ENCODE measurements around the gene RALGPS1. TPM values are rescaled to one million over a fixed set of nuclear protein-coding genes. Genes with fewer than 3 reads are reported as not detected.

The RALGPS1 gene
- polyA plus RNA-seq, 3 donors: 0.60 to 4.6 (median 1.3) TPM

- no peak overlapping the region for H3K4me3 ChIP-seq (replicated peaks in 1 of 3; ENCODE audit: low read depth in 2 of 3, low read length in 3 of 3)
- H3K79me2 ChIP-seq (ENCODE audit: insufficient read depth, low read length): no peaks in the 10 kb centered on the region
- no peak overlapping the region for H2AFZ ChIP-seq (ENCODE audit: insufficient read depth, low read depth, low read length, poor library complexity, severe bottlenecking)
- H3K27ac Mint-ChIP-seq: peak overlapping the region in 1 of 7 donors; percentile 2
- H3K36me3 ChIP-seq (replicated peaks in 1 of 2; ENCODE audit: control insufficient read depth in 1 of 2, insufficient read depth in 2 of 2, low read length in 2 of 2): no peaks in the 10 kb centered on the region
- H3K4me3 Mint-ChIP-seq: no peak overlapping the region
- no peak overlapping the region for H3K9ac ChIP-seq (ENCODE audit: insufficient read depth, low read length, poor library complexity, severe bottlenecking)
- H3K27ac ChIP-seq (ENCODE audit: low read depth in 1 of 2, low read length in 2 of 2): no peak overlapping the region
- H3K4me2 ChIP-seq (replicated peaks; ENCODE audit: extremely low read depth, low read length, poor library complexity, severe bottlenecking): no peak overlapping the region
- H3K36me3 Mint-ChIP-seq: peaks cover 11 to 14% of the 10 kb centered on the region in 2 donors
- no peak for DNase-seq
- H3K27me3 ChIP-seq (ENCODE audit: control insufficient read depth in 2 of 2, insufficient read depth in 2 of 2, low read length in 2 of 2): no peaks in the 10 kb centered on the region
- no peaks in the 10 kb centered on the region for H4K20me1 ChIP-seq (ENCODE audit: insufficient read depth, low read length)
- no CpG with 5 or more reads among the region's 3 CpGs for WGBS (ENCODE audit: insufficient coverage)
- H3K9me3 Mint-ChIP-seq: peaks cover 0 to 2% (median 0%) of the 10 kb centered on the region in 7 donors
- peaks cover 0 to 13% (median 8%) of the 10 kb centered on the region in 3 donors for H3K27me3 Mint-ChIP-seq (ENCODE audit: low read depth in 3 of 3)
- H3K9me3 ChIP-seq (replicated peaks in 1 of 2; ENCODE audit: control insufficient read depth in 1 of 2, insufficient read depth in 1 of 2, low read length in 2 of 2): no peaks in the 10 kb centered on the region
- peaks cover 36% of the 10 kb centered on the region for H3K4me1 Mint-ChIP-seq
- intact Hi-C loops (cut with micrococcal nuclease): no loop called here
- no peak for TF ChIP-seq CTCF (IDR thresholded peaks at IDR 0.05)
- peaks cover 21% of the 10 kb centered on the region in 2 donors for H3K4me1 ChIP-seq (ENCODE audit: control insufficient read depth in 1 of 2, insufficient read depth in 2 of 2, low read length in 2 of 2)
These were observed 135.6 kb downstream of the RALGPS1 start for GRCh38 chr9:127050152-127050551.

- H3K9me3 Mint-ChIP-seq: peaks cover 0 to 2% (median 0%) of the 10 kb centered on the region in 7 donors
- H3K4me1 ChIP-seq (ENCODE audit: control insufficient read depth in 1 of 2, insufficient read depth in 2 of 2, low read length in 2 of 2): peaks cover 21% of the 10 kb centered on the region in 2 donors
- peak overlapping the region in 1 of 7 donors; percentile 12 for H3K27ac Mint-ChIP-seq
- no peaks in the 10 kb centered on the region for H3K36me3 ChIP-seq (replicated peaks in 1 of 2; ENCODE audit: control insufficient read depth in 1 of 2, insufficient read depth in 2 of 2, low read length in 2 of 2)
- H3K9ac ChIP-seq (ENCODE audit: insufficient read depth, low read length, poor library complexity, severe bottlenecking): no peak overlapping the region
- WGBS (ENCODE audit: insufficient coverage): 97% methylated on average over 6 of the region's 7 CpGs
- H3K27me3 ChIP-seq (ENCODE audit: control insufficient read depth in 2 of 2, insufficient read depth in 2 of 2, low read length in 2 of 2): no peaks in the 10 kb centered on the region
- no peak for DNase-seq
- TF ChIP-seq CTCF (IDR thresholded peaks at IDR 0.05): no peak
- no peak overlapping the region for H2AFZ ChIP-seq (ENCODE audit: insufficient read depth, low read depth, low read length, poor library complexity, severe bottlenecking)
- no peaks in the 10 kb centered on the region for H4K20me1 ChIP-seq (ENCODE audit: insufficient read depth, low read length)
- H3K27ac ChIP-seq (ENCODE audit: low read depth in 1 of 2, low read length in 2 of 2): no peak overlapping the region
- H3K4me1 Mint-ChIP-seq: peaks cover 36% of the 10 kb centered on the region
- no peak overlapping the region for H3K4me2 ChIP-seq (replicated peaks; ENCODE audit: extremely low read depth, low read length, poor library complexity, severe bottlenecking)
- peaks cover 0 to 13% (median 8%) of the 10 kb centered on the region in 3 donors for H3K27me3 Mint-ChIP-seq (ENCODE audit: low read depth in 3 of 3)
- no peak overlapping the region for H3K4me3 Mint-ChIP-seq
- H3K4me3 ChIP-seq (replicated peaks in 1 of 3; ENCODE audit: low read depth in 2 of 3, low read length in 3 of 3): no peak overlapping the region
- no peaks in the 10 kb centered on the region for H3K9me3 ChIP-seq (replicated peaks in 1 of 2; ENCODE audit: control insufficient read depth in 1 of 2, insufficient read depth in 1 of 2, low read length in 2 of 2)
- intact Hi-C loops (cut with micrococcal nuclease): no loop called here
- H3K79me2 ChIP-seq (ENCODE audit: insufficient read depth, low read length): no peaks in the 10 kb centered on the region
- peaks cover 11 to 14% of the 10 kb centered on the region in 2 donors for H3K36me3 Mint-ChIP-seq
These were observed 136.0 kb downstream of the RALGPS1 start for GRCh38 chr9:127050591-127051001.

All from CD14-positive monocyte (primary cell).